Erythroblast (primary cell): ENCODE data around the gene APOA5.

Experiments
- GATA1 ChIP-seq: IDR thresholded peaks from 2 replicates; pipeline ENCODE4 v1.6.1; 2011; ENCODE audit warnings: low read depth, mild to moderate bottlenecking, control low read depth, low read length, moderate library complexity
- POLR2A ChIP-seq: IDR thresholded peaks from 2 replicates; pipeline ENCODE4 v1.6.1; 2011; ENCODE audit warnings: mild to moderate bottlenecking, low read length

GRCh38 chr11:116813781-116814471, 22.2 kb upstream of the APOA5 start:
- TF ChIP-seq POLR2A (no peak), GATA1 (no peak)
